HG03520 (cell line): Measurements from ENCODE around the gene TCF12.
"Not testable (repeated sequence)": the region's sequence is repeated elsewhere in the genome, so short reads cannot be mapped to it uniquely, and the experiment has no call there.

Source experiments
- ATAC-seq: cut with Tn5 transposase; IDR thresholded peaks from one replicate; pipeline ENCODE4 v1.9.1; 2021; ENCODE audit warnings: mild to moderate bottlenecking, moderate library complexity; ENCODE audit not compliant: unreplicated experiment

Gene TCF12

GRCh38 chr15:57012556-57012955, 94.1 kb downstream of the TCF12 start:
- ATAC-seq = no peak

- ATAC-seq = not testable (repeated sequence)
These were observed 96.5 kb downstream of the TCF12 start for GRCh38 chr15:57014896-57015295.

GRCh38 chr15:57015360-57015759, 96.9 kb downstream of the TCF12 start:
- no peak for ATAC-seq

GRCh38 chr15:57015897-57016296, 97.5 kb downstream of the TCF12 start:
- ATAC-seq = no peak

GRCh38 chr15:57017024-57017423, 98.6 kb downstream of the TCF12 start:
- ATAC-seq = no peak

GRCh38 chr15:57018151-57018550, 99.7 kb downstream of the TCF12 start:
- ATAC-seq = no peak

- no peak for ATAC-seq
These were observed 101.2 kb downstream of the TCF12 start for GRCh38 chr15:57019496-57020160.

- ATAC-seq = no peak
These were observed 107.0 kb downstream of the TCF12 start for GRCh38 chr15:57025264-57025926.

GRCh38 chr15:57026016-57026592, 107.7 kb downstream of the TCF12 start:
- no peak for ATAC-seq

- no peak for ATAC-seq
These were observed 109.2 kb downstream of the TCF12 start for GRCh38 chr15:57027596-57027995.

GRCh38 chr15:57028176-57028575, 109.7 kb downstream of the TCF12 start:
- no peak for ATAC-seq

GRCh38 chr15:57030011-57030410, 111.6 kb downstream of the TCF12 start:
- no peak for ATAC-seq

- ATAC-seq = no peak
These were observed 112.6 kb downstream of the TCF12 start for GRCh38 chr15:57031082-57031481.

- no peak for ATAC-seq
These were observed 113.2 kb downstream of the TCF12 start for GRCh38 chr15:57031605-57032004.

- ATAC-seq = no peak
These were observed 113.9 kb downstream of the TCF12 start for GRCh38 chr15:57032338-57032737.

- ATAC-seq = no peak
These were observed 115.4 kb downstream of the TCF12 start for GRCh38 chr15:57033715-57034439.

- no peak for ATAC-seq
These were observed 116.2 kb downstream of the TCF12 start for GRCh38 chr15:57034613-57035012.

GRCh38 chr15:57035664-57036063, 117.2 kb downstream of the TCF12 start:
- no peak for ATAC-seq

GRCh38 chr15:57036352-57036751, 117.9 kb downstream of the TCF12 start:
- no peak for ATAC-seq

GRCh38 chr15:57037548-57037947, 119.1 kb downstream of the TCF12 start:
- ATAC-seq = no peak

- no peak for ATAC-seq
These were observed 119.6 kb downstream of the TCF12 start for GRCh38 chr15:57038040-57038439.

- no peak for ATAC-seq
These were observed 120.1 kb downstream of the TCF12 start for GRCh38 chr15:57038496-57038895.
